ENCODE measurements around the gene ANKS1A. TPM values are rescaled to one million over a fixed set of nuclear protein-coding genes. Genes with fewer than 3 reads are reported as not detected.
A peak's percentile ranks its signal among the peaks of the same experiment; 100 is the strongest.

ANKS1A gene
- total and polyA plus RNA-seq, 2 of the 4 experiments (the other 2 are of a cell fraction), result 7.2 to 7.5 TPM

DNA sequence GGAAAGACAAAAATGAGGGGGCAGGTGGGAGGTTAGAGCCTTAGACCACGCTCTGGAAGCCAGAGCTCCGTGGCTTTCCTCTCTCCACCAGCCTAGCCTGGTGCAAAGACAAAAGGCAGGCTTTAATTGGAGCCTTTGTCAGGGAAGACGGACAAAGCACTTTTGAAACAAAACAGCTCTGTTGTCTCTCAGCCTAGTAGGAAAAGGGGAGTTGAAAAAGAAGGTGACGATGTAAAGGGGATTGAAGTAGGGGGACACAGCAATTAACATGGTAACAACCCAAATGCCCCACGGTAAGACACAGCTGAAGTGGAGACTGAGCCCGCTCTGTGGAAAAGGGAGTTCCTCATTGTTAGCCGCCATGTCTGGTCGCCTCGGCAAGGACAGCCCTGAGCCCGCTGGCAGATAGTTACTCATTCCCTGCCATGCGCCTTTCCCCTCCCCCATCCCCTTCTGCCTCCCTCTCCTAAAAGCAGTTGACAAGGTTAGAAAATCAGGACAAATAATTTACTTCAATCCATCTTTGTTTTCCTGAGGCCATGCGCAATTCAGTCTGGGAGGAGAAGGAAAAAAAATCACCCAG lies 159.1 kb downstream of the ANKS1A start:
- H2BK15ac ChIP-seq (ENCODE audit: low read depth, low read length), result peak overlapping the region; percentile 94; the same call in 2 of the 3 replicates
- H4K91ac ChIP-seq (ENCODE audit: insufficient read depth, low read depth, low read length), result peak overlapping the region; percentile 66
- H2BK5ac ChIP-seq (ENCODE audit: low read depth, low read length, poor library complexity, severe bottlenecking), result peak overlapping the region; percentile 37
- intact Hi-C loops (cut with micrococcal nuclease) (no loop called here), dilution Hi-C loops (cut with HindIII; ENCODE audit: low sequenced_read_pairs, unreplicated experiment) (no loop called here), in situ Hi-C loops (cut with MboI; ENCODE audit: low sequenced_read_pairs) (no loop called here)
- peak overlapping the region; percentile 40; the same call in 1 of the 2 replicates for H2BK20ac ChIP-seq (ENCODE audit: low read depth, low read length)
- H3K36me3 ChIP-seq (ENCODE audit: control insufficient read depth, insufficient read depth, low read length), result no peaks in the 10 kb centered on the region
- no TSS peak for BruUV-seq (replicated peaks)
- H3K23ac ChIP-seq (ENCODE audit: low read depth, low read length), result peak overlapping the region; percentile 74
- H3K56ac ChIP-seq (ENCODE audit: extremely low read depth, insufficient read depth, low read length), result no peak overlapping the region; the same call in 1 of the 2 replicates
- H2AK9ac ChIP-seq (replicated peaks; ENCODE audit: low read depth, low read length, poor library complexity), result peak overlapping the region; percentile 83
- H3K27me3 ChIP-seq (ENCODE audit: control insufficient read depth, insufficient read depth, low read length), result no peaks in the 10 kb centered on the region
- peak overlapping the region; percentile 73 for H3K4ac ChIP-seq (ENCODE audit: low read depth, low read length)
- POLR2A ChIA-PET (ENCODE audit: unreplicated experiment), result interaction anchor here (0.5 kb wide), 1 partner anchor 633 kb away, joined by 12 read pairs; no protein-coding TSS in a partner anchor
- TF ChIP-seq, protein P1, sequence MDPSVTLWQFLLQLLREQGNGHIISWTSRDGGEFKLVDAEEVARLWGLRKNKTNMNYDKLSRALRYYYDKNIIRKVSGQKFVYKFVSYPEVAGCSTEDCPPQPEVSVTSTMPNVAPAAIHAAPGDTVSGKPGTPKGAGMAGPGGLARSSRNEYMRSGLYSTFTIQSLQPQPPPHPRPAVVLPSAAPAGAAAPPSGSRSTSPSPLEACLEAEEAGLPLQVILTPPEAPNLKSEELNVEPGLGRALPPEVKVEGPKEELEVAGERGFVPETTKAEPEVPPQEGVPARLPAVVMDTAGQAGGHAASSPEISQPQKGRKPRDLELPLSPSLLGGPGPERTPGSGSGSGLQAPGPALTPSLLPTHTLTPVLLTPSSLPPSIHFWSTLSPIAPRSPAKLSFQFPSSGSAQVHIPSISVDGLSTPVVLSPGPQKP (IDR thresholded peaks at IDR 0.05; ENCODE audit: borderline replicate concordance, low read depth, low read length), result no peak
- TF ChIP-seq NFE2L2 (IDR thresholded peaks at IDR 0.05; ENCODE audit: low read depth, low read length) (no peak), RAD21 (IDR thresholded peaks at IDR 0.05; ENCODE audit: low read length) (no peak), RCOR1 (IDR thresholded peaks at IDR 0.05; ENCODE audit: insufficient replicate concordance, low read length) (no peak), POLR2A (IDR thresholded peaks at IDR 0.05; ENCODE audit: low read depth, low read length) (no peak), CEBPB (IDR thresholded peaks at IDR 0.05; ENCODE audit: low read depth, low read length) (no peak), RFX5 (IDR thresholded peaks at IDR 0.05; ENCODE audit: low read depth, low read length) (no peak), SMC3 (IDR thresholded peaks at IDR 0.05; ENCODE audit: low read depth, low read length) (no peak), FOS (IDR thresholded peaks at IDR 0.05; ENCODE audit: low read depth, low read length) (no peak), CHD1 (IDR thresholded peaks at IDR 0.05; ENCODE audit: low read depth, low read length) (no peak), MAFK (IDR thresholded peaks at IDR 0.05; ENCODE audit: low read depth, low read length) (no peak), BHLHE40 (IDR thresholded peaks at IDR 0.05; ENCODE audit: low read depth, low read length) (no peak), MAZ (IDR thresholded peaks at IDR 0.05; ENCODE audit: borderline replicate concordance, low read depth, low read length) (no peak)
- TF ChIP-seq, protein P2, sequence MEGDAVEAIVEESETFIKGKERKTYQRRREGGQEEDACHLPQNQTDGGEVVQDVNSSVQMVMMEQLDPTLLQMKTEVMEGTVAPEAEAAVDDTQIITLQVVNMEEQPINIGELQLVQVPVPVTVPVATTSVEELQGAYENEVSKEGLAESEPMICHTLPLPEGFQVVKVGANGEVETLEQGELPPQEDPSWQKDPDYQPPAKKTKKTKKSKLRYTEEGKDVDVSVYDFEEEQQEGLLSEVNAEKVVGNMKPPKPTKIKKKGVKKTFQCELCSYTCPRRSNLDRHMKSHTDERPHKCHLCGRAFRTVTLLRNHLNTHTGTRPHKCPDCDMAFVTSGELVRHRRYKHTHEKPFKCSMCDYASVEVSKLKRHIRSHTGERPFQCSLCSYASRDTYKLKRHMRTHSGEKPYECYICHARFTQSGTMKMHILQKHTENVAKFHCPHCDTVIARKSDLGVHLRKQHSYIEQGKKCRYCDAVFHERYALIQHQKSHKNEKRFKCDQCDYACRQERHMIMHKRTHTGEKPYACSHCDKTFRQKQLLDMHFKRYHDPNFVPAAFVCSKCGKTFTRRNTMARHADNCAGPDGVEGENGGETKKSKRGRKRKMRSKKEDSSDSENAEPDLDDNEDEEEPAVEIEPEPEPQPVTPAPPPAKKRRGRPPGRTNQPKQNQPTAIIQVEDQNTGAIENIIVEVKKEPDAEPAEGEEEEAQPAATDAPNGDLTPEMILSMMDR (conservative IDR thresholded peaks at IDR 0.05; ENCODE audit: low read depth, low read length), result no peak
- H3K4me3 ChIP-seq (ENCODE audit: insufficient read depth, low read depth, low read length), result no peak overlapping the region
- H2AK5ac ChIP-seq (ENCODE audit: low read depth, low read length), result peak overlapping the region; percentile 59; the same call in 1 of the 2 replicates
- H3K18ac ChIP-seq (ENCODE audit: low read depth, low read length), result peak overlapping the region; percentile 72
- peaks cover 40% of the 10 kb centered on the region for H3K4me1 ChIP-seq (ENCODE audit: control insufficient read depth, insufficient read depth, low read length)
- no peak overlapping the region for H3K9ac ChIP-seq (ENCODE audit: low read depth, low read length)
- no peak for ATAC-seq (ENCODE audit: low read depth)
- peak overlapping the region; percentile 80 for H2BK120ac ChIP-seq (ENCODE audit: low read depth, low read length)
- CTCF ChIA-PET, result no interaction called here
- 0% methylated on average over 1 of the region's 12 CpGs; no CpG with 5 or more reads in 1 of the 2 experiments for WGBS, 2 experiments (ENCODE audit: extremely low coverage in 2 of 2, insufficient read length in 1 of 2)
- peak overlapping the region; percentile 32 to 78; a peak in 2 of 4 replicates for H4K8ac ChIP-seq (ENCODE audit: low read depth in 2 of 2, low read length in 2 of 2)
- H3K4me2 ChIP-seq (ENCODE audit: low read depth, low read length), result peak overlapping the region; percentile 11; the same call in 1 of the 2 replicates
- H3K27ac ChIP-seq (ENCODE audit: insufficient read depth, low read length), result peak overlapping the region; percentile 28; the same call in 1 of the 2 replicates
- H2AFZ ChIP-seq (replicated peaks; ENCODE audit: low read length, poor library complexity), result peak overlapping the region; percentile 81
- no peak for DNase-seq
- H3K14ac ChIP-seq (replicated peaks; ENCODE audit: low read depth, low read length), result peak overlapping the region; percentile 88
- H4K20me1 ChIP-seq (ENCODE audit: insufficient read depth, low read length), result peaks cover 6% of the 10 kb centered on the region
- no peaks in the 10 kb centered on the region for H3K9me3 ChIP-seq (ENCODE audit: control insufficient read depth, insufficient read depth, low read length)
- H3K9me1 ChIP-seq (ENCODE audit: insufficient read depth, low read length), result peaks cover 35% of the 10 kb centered on the region
- peaks cover 3 to 23% of the 10 kb centered on the region in 2 experiments; a peak in 3 of 4 replicates for H3K79me1 ChIP-seq (ENCODE audit: low read depth in 1 of 2, low read length in 2 of 2)
- peak overlapping the region; percentile 49 for H4K5ac ChIP-seq (ENCODE audit: low read depth, low read length)

Data from IMR-90 (cell line).